Mesendoderm (in vitro differentiated cells): ENCODE data around the gene OR4N2. TPM values are rescaled to one million over a fixed set of nuclear protein-coding genes. Genes with fewer than 3 reads are reported as not detected.
"Not testable (repeated sequence)": the region's sequence is repeated elsewhere in the genome, so short reads cannot be mapped to it uniquely, and the experiment has no call there.

Experiments used
- DNase-seq: peaks from one replicate; pipeline ENCODE4 v3.0.0; 2013
- H2AK5ac ChIP-seq: 2 replicates; pipeline ENCODE4 v1.6.1; 2013; ENCODE audit warnings: low read length, inconsistent platforms
- H2BK120ac ChIP-seq: 2 replicates; pipeline ENCODE4 v1.6.1; 2013; ENCODE audit warnings: low read depth, mild to moderate bottlenecking, low read length, moderate library complexity, mixed read lengths
- H2BK15ac ChIP-seq: replicated peaks from 2 replicates; pipeline ENCODE4 v1.6.1; 2013; ENCODE audit warnings: low read depth, mild to moderate bottlenecking, moderate library complexity
- H2BK5ac ChIP-seq: 2 replicates; pipeline ENCODE4 v1.6.1; 2013; ENCODE audit warnings: low read length, inconsistent platforms
- H3K18ac ChIP-seq: 2 replicates; pipeline ENCODE4 v1.6.1; 2013; ENCODE audit warnings: mild to moderate bottlenecking, low read length, mixed read lengths
- H3K23ac ChIP-seq: one replicate; pipeline ENCODE4 v1.6.1; 2013; ENCODE audit warnings: low read length
- H3K27ac ChIP-seq: 2 replicates; pipeline ENCODE4 v1.5.1; 2013; ENCODE audit warnings: low read depth, mild to moderate bottlenecking, inconsistent platforms, low read length, moderate library complexity
- H3K27me3 ChIP-seq: 2 replicates; pipeline ENCODE4 v1.6.1; 2013; ENCODE audit warnings: low read length, control low read depth, mild to moderate bottlenecking, inconsistent platforms; ENCODE audit not compliant: insufficient read depth, poor library complexity
- H3K36me3 ChIP-seq: 2 replicates; pipeline ENCODE4 v1.6.1; 2013; ENCODE audit warnings: low read length, inconsistent platforms; ENCODE audit not compliant: control insufficient read depth, insufficient read depth
- H3K4ac ChIP-seq: one replicate; pipeline ENCODE4 v1.6.1; 2013; ENCODE audit warnings: low read depth, mild to moderate bottlenecking, low read length, moderate library complexity
- H3K4me1 ChIP-seq: 2 replicates; pipeline ENCODE4 v1.6.1; 2013; ENCODE audit warnings: low read depth, low read length, inconsistent platforms; ENCODE audit not compliant: control insufficient read depth
- H3K4me2 ChIP-seq: 2 replicates; pipeline ENCODE4 v1.6.1; 2013; ENCODE audit warnings: low read length
- H3K4me3 ChIP-seq: 2 replicates; pipeline ENCODE4 v1.5.1; 2013; ENCODE audit warnings: mild to moderate bottlenecking, low read length
- H3K56ac ChIP-seq: one replicate; pipeline ENCODE4 v1.6.1; 2013; ENCODE audit warnings: low read length
- H3K79me1 ChIP-seq: 2 replicates; pipeline ENCODE4 v1.6.1; 2013; ENCODE audit warnings: low read length, inconsistent platforms
- H3K79me2 ChIP-seq: 2 replicates; pipeline ENCODE4 v1.6.1; 2013; ENCODE audit warnings: mild to moderate bottlenecking, low read length; ENCODE audit not compliant: control insufficient read depth, insufficient read depth
- H3K9ac ChIP-seq: 2 replicates; pipeline ENCODE4 v1.6.1; 2013; ENCODE audit warnings: low read length, inconsistent platforms
- H4K5ac ChIP-seq: one replicate; pipeline ENCODE4 v1.6.1; 2013; ENCODE audit warnings: low read length
- H4K8ac ChIP-seq: one replicate; pipeline ENCODE4 v1.6.1; 2013; ENCODE audit warnings: low read depth, mild to moderate bottlenecking, control low read depth, low read length, moderate library complexity
- WGBS: extraction: QIAGEN DNeasy Blood & Tissue Kit; methylation state at CpG from one replicate; pipeline ENCODE4 v1.1.7; 2013; ENCODE audit warnings: low lambda C conversion rate, missing lambda C conversion rate; ENCODE audit not compliant: insufficient coverage; ENCODE audit errors: extremely low coverage; 5-methylcytosine and 5-hydroxymethylcytosine counted together
- polyA plus RNA-seq, 2 experiments: library from polyadenylated mRNA; stranded (reverse); fragments of 200-250 nt; gene quantifications; one replicate each; pipeline ENCODE4 v1.2.3, GENCODE V29; 2013

The OR4N2 gene
- not detected for polyA plus RNA-seq (2013, experiment 1 of 2)
- not detected for polyA plus RNA-seq (2013, experiment 2 of 2)

GRCh38 chr14:19803470-19803869 lies at the start of gene OR4N2:
OR4N2 (plus strand) TSS chr14:19803770; CDS start chr14:19827449, 23,679 bp downstream.
- H3K56ac ChIP-seq, H3K4me1 ChIP-seq, H3K27me3 ChIP-seq, H3K4me3 ChIP-seq, H2BK120ac ChIP-seq, H2BK5ac ChIP-seq, H3K36me3 ChIP-seq, H2AK5ac ChIP-seq, H3K4me2 ChIP-seq, H4K8ac ChIP-seq, H3K79me1 ChIP-seq, H3K4ac ChIP-seq, H2BK15ac ChIP-seq, H4K5ac ChIP-seq, H3K9ac ChIP-seq, H3K79me2 ChIP-seq, H3K27ac ChIP-seq, DNase-seq, H3K23ac ChIP-seq, H3K18ac ChIP-seq: not testable (repeated sequence)
- no CpG with 5 or more reads among the region's 1 CpG for WGBS

- Histone ChIP-seq H4K8ac (no peak overlapping the region), H3K23ac (no peak overlapping the region), H3K79me1 (no peaks in the 10 kb centered on the region), H3K4me1 (no peaks in the 10 kb centered on the region), H3K4me3 (no peak overlapping the region), H3K27me3 (no peaks in the 10 kb centered on the region), H2BK5ac (no peak overlapping the region), H3K4me2 (no peak overlapping the region), H3K79me2 (no peaks in the 10 kb centered on the region), H2AK5ac (no peak overlapping the region), H2BK15ac (no peak overlapping the region), H3K18ac (no peak overlapping the region), H3K9ac (no peak overlapping the region), H2BK120ac (no peak overlapping the region), H4K5ac (no peak overlapping the region), H3K56ac (no peak overlapping the region), H3K27ac (no peak overlapping the region), H3K4ac (no peak overlapping the region), H3K36me3 (no peaks in the 10 kb centered on the region)
- no CpG with 5 or more reads among the region's 2 CpGs for WGBS
- DNase-seq, result no peak
Observed at GRCh38 chr14:19754172-19754571, 49.4 kb upstream of the OR4N2 start.

GRCh38 chr14:19771491-19771890 lies 32.1 kb upstream of the OR4N2 start:
- not testable (repeated sequence) for H3K4me3 ChIP-seq, H3K9ac ChIP-seq, H4K8ac ChIP-seq, H2BK15ac ChIP-seq, H3K4ac ChIP-seq, H3K27me3 ChIP-seq, H3K23ac ChIP-seq, H4K5ac ChIP-seq, H3K79me1 ChIP-seq, H2BK120ac ChIP-seq, DNase-seq, H3K56ac ChIP-seq, H2BK5ac ChIP-seq, H3K27ac ChIP-seq, H3K4me1 ChIP-seq, H3K18ac ChIP-seq, H3K36me3 ChIP-seq, H2AK5ac ChIP-seq, H3K79me2 ChIP-seq, H3K4me2 ChIP-seq
- WGBS, result no CpG with 5 or more reads among the region's 3 CpGs

GRCh38 chr14:19771895-19772430 lies 31.6 kb upstream of the OR4N2 start:
- H2BK120ac ChIP-seq, result no peak overlapping the region
- no peaks in the 10 kb centered on the region for H3K4me1 ChIP-seq
- H3K4me3 ChIP-seq, result no peak overlapping the region
- no peaks in the 10 kb centered on the region for H3K79me1 ChIP-seq
- no peak for DNase-seq
- no peak overlapping the region for H2BK5ac ChIP-seq
- H4K8ac ChIP-seq, result no peak overlapping the region
- H3K18ac ChIP-seq, result no peak overlapping the region
- no peaks in the 10 kb centered on the region for H3K27me3 ChIP-seq
- no peak overlapping the region for H3K9ac ChIP-seq
- H3K27ac ChIP-seq, result no peak overlapping the region
- H3K79me2 ChIP-seq, result no peaks in the 10 kb centered on the region
- H3K36me3 ChIP-seq, result no peaks in the 10 kb centered on the region
- WGBS, result no CpG with 5 or more reads among the region's 1 CpG
- H3K4me2 ChIP-seq, result no peak overlapping the region
- H3K23ac ChIP-seq, result no peak overlapping the region
- no peak overlapping the region for H3K56ac ChIP-seq
- no peak overlapping the region for H3K4ac ChIP-seq
- H4K5ac ChIP-seq, result no peak overlapping the region
- no peak overlapping the region for H2AK5ac ChIP-seq
- no peak overlapping the region for H2BK15ac ChIP-seq

GRCh38 chr14:19772454-19772853 lies 31.1 kb upstream of the OR4N2 start:
- H4K5ac ChIP-seq, H3K4me1 ChIP-seq, H3K27me3 ChIP-seq, H4K8ac ChIP-seq, H2BK15ac ChIP-seq, H2BK5ac ChIP-seq, H3K23ac ChIP-seq, H3K18ac ChIP-seq, H3K4me2 ChIP-seq, H2AK5ac ChIP-seq, H3K27ac ChIP-seq, H3K9ac ChIP-seq, H3K79me1 ChIP-seq, H3K56ac ChIP-seq, H3K4ac ChIP-seq, H3K36me3 ChIP-seq, H3K4me3 ChIP-seq, DNase-seq, H3K79me2 ChIP-seq, H2BK120ac ChIP-seq: not testable (repeated sequence)
- no CpG with 5 or more reads among the region's 2 CpGs for WGBS

- not testable (repeated sequence) for H3K79me2 ChIP-seq, H3K79me1 ChIP-seq, H3K4me3 ChIP-seq, H3K56ac ChIP-seq, H3K27ac ChIP-seq, DNase-seq, H3K18ac ChIP-seq, H3K9ac ChIP-seq, H2BK5ac ChIP-seq, H4K5ac ChIP-seq, H3K27me3 ChIP-seq, H3K23ac ChIP-seq, H4K8ac ChIP-seq, H2BK120ac ChIP-seq, H2AK5ac ChIP-seq, H3K36me3 ChIP-seq, H3K4me2 ChIP-seq, H3K4ac ChIP-seq, H2BK15ac ChIP-seq, H3K4me1 ChIP-seq
- WGBS, result no CpG with 5 or more reads among the region's 1 CpG
Observed at GRCh38 chr14:19773204-19773603, 30.4 kb upstream of the OR4N2 start, which contains the start of gene OR4M1. OR4M1 (plus strand) TSS chr14:19773504; CDS start chr14:19780323, 6,819 bp downstream.
